SH-SY5Y (cell line): Measurements from ENCODE around the gene RPL38.

Experiments
- GATA2 ChIP-seq: IDR thresholded peaks from 2 replicates; pipeline ENCODE4 v1.6.1; 2011; ENCODE audit warnings: mild to moderate bottlenecking, low read depth, low read length
- GATA3 ChIP-seq: IDR thresholded peaks from 2 replicates; pipeline ENCODE4 v1.6.1; 2011; ENCODE audit warnings: low read depth, mild to moderate bottlenecking, low read length, moderate library complexity

- TF ChIP-seq GATA2 = no peak
- TF ChIP-seq GATA3 = no peak
These were observed 24.0 kb downstream of the RPL38 start for GRCh38 chr17:74227271-74228080.
